ENCODE measurements around the gene RHOD. TPM values are rescaled to one million over a fixed set of nuclear protein-coding genes. Genes with fewer than 3 reads are reported as not detected.
A peak's percentile ranks its signal among the peaks of the same experiment; 100 is the strongest.

Gene RHOD
- total RNA-seq, 1 donor from 2014 or later = 24.5 TPM

- DNase-seq = no peak
Measured at GRCh38 chr11:67062526-67063373, 6.1 kb downstream of the RHOD start.

GRCh38 chr11:67066333-67066709 is 9.7 kb downstream of the RHOD start:
- no peak for DNase-seq

GRCh38 chr11:67071420-67072284 is 15.0 kb downstream of the RHOD start:
- DNase-seq = peak; percentile 87

GRCh38 chr11:67072295-67072694 is 15.6 kb downstream of the RHOD start:
- no peak for DNase-seq

GRCh38 chr11:67073908-67074307 is 17.3 kb downstream of the RHOD start:
- DNase-seq = no peak

GRCh38 chr11:67076202-67076601 is 19.6 kb downstream of the RHOD start:
- no peak for DNase-seq

GRCh38 chr11:67079065-67079705 is 22.5 kb downstream of the RHOD start:
- DNase-seq = no peak

- peak; percentile 44 for DNase-seq
Measured at GRCh38 chr11:67082071-67082791, 25.6 kb downstream of the RHOD start.

GRCh38 chr11:67083786-67084366 is 27.2 kb downstream of the RHOD start:
- DNase-seq = no peak

- no peak for DNase-seq
Measured at GRCh38 chr11:67085617-67086016, 29.0 kb downstream of the RHOD start.

GRCh38 chr11:67090717-67091116 is 34.1 kb downstream of the RHOD start:
- no peak for DNase-seq

GRCh38 chr11:67095214-67095507 is 38.5 kb downstream of the RHOD start:
- DNase-seq = no peak

- DNase-seq = no peak
Measured at GRCh38 chr11:67098799-67099429, 42.3 kb downstream of the RHOD start.

- no peak for DNase-seq
Measured at GRCh38 chr11:67099831-67100324, 43.2 kb downstream of the RHOD start.

- DNase-seq = no peak
Measured at GRCh38 chr11:67102664-67103063, 46.0 kb downstream of the RHOD start.

- no peak for DNase-seq
Measured at GRCh38 chr11:67105964-67106363, 49.3 kb downstream of the RHOD start.

GRCh38 chr11:67111261-67111660 is 54.6 kb downstream of the RHOD start:
- DNase-seq = no peak

GRCh38 chr11:67113231-67113721 is 56.6 kb downstream of the RHOD start:
- DNase-seq = no peak

- no peak for DNase-seq
Measured at GRCh38 chr11:67114275-67114896, 57.7 kb downstream of the RHOD start.

GRCh38 chr11:67116758-67117105 is 60.1 kb downstream of the RHOD start:
- no peak for DNase-seq

- DNase-seq = no peak
Measured at GRCh38 chr11:67117176-67117575, 60.5 kb downstream of the RHOD start.
